KOPT-K1 (cell line): Measurements from ENCODE around the gene GABRA5.
"Not testable (repeated sequence)": the region's sequence is repeated elsewhere in the genome, so short reads cannot be mapped to it uniquely, and the experiment has no call there.

Experiments used
- H3K27ac ChIP-seq: fragments of 200-600 bp; sonication (generic); 2 replicates; pipeline ENCODE4 v1.5.1; 2016; ENCODE audit warnings: antibody characterized with exemption, mild to moderate bottlenecking, low read depth, low read length; ENCODE audit not compliant: poor library complexity, severe bottlenecking
- H3K36me3 ChIP-seq: fragments of 200-600 bp; sonication (generic); 2 replicates; pipeline ENCODE4 v1.5.1; 2017; ENCODE audit warnings: antibody characterized with exemption, mild to moderate bottlenecking, low read length, moderate library complexity; ENCODE audit not compliant: insufficient read depth
- H3K9me3 ChIP-seq: fragments of 200-600 bp; sonication (generic); 2 replicates; pipeline ENCODE4 v1.5.1; 2017; ENCODE audit warnings: antibody characterized with exemption, low read length, mild to moderate bottlenecking; ENCODE audit not compliant: insufficient read depth, poor library complexity, severe bottlenecking

The GABRA5 gene

DNA sequence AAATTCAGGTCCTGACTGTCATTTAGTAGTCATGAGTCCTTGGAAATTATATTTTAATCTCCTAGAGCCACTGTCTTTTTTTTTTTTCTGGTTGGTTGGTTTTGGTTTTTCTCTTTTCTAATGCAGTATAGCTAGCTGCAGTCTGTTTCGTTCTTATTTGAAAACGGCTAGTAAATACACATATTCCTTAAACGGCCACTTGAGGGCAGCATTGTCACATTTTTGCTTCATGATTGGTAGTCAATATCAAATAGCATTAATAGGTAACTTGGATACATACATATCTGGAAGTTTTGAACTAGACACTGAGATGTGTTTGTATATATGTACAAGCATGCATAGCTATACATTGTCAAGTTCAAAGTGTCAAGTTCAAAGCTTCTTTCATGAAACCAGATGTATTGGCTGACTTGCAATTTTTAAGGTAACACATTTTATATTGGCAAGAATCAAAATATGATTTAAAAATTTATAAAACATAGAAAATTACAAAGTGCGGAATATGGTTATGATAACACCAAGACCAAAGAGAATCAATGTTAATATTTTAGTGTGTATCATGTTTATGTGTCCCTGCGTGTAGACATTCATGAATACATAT, 22.5 kb downstream of the GABRA5 start:
- H3K36me3 ChIP-seq = no peaks in the 10 kb centered on the region
- H3K27ac ChIP-seq = no peak overlapping the region
- H3K9me3 ChIP-seq = no peaks in the 10 kb centered on the region

- Histone ChIP-seq H3K27ac (no peak overlapping the region), H3K9me3 (no peaks in the 10 kb centered on the region), H3K36me3 (no peaks in the 10 kb centered on the region)
Measured at GRCh38 chr15:26890451-26890850, 23.6 kb downstream of the GABRA5 start.

- Histone ChIP-seq H3K9me3 (no peaks in the 10 kb centered on the region), H3K36me3 (no peaks in the 10 kb centered on the region), H3K27ac (no peak overlapping the region)
Measured at GRCh38 chr15:26890988-26891387, 24.1 kb downstream of the GABRA5 start.

DNA sequence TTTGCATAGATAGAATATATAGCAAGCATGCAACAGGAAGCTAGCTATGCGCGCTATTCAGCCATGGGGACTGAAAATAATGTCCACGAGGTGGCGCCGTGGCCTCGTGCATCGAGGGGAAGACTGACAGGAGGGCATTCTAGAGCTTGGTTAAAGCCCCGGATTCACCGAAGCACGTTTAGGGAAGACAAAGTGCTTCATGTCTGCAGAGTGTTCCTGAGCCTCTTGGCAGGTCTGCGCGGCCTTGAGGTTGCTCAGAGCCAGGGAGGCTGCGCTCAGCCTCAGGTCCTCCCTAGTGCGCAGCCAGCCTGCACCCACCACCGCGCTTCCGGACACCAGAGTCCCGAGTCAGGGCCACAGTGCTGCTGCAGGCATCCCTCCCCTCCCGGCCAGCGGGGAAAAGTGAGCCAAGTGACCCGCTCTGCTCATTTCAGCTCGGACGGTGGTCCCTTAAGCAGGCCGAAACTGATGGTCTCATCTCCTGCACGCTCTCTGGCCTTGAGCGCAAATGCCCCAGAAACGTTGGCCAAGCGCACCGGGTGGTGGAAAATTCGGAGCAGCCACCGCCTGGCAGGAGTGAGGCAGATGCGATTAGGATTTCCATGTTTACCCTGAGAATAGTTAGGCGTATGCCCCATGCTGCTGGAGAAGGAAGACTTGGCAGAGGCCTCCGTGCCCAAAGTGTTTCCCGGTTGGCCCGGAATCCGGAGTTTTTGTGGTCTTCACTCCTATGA, 24.8 kb downstream of the GABRA5 start:
- H3K9me3 ChIP-seq = no peaks in the 10 kb centered on the region

GRCh38 chr15:26892182-26892518, 25.3 kb downstream of the GABRA5 start:
- Histone ChIP-seq H3K9me3 (no peaks in the 10 kb centered on the region), H3K36me3 (no peaks in the 10 kb centered on the region), H3K27ac (no peak overlapping the region)

More for the DNA sequence above, 24.8 kb downstream of the GABRA5 start:
- H3K27ac ChIP-seq = no peak overlapping the region
- H3K36me3 ChIP-seq = no peaks in the 10 kb centered on the region

GRCh38 chr15:26892678-26893077, 25.8 kb downstream of the GABRA5 start:
- Histone ChIP-seq H3K36me3 (no peaks in the 10 kb centered on the region), H3K27ac (no peak overlapping the region)

GRCh38 chr15:26893351-26894065, 26.6 kb downstream of the GABRA5 start:
- H3K9me3 ChIP-seq = no peaks in the 10 kb centered on the region
- no peaks in the 10 kb centered on the region for H3K36me3 ChIP-seq
- no peak overlapping the region for H3K27ac ChIP-seq

More at GRCh38 chr15:26892678-26893077, 25.8 kb downstream of the GABRA5 start:
- no peaks in the 10 kb centered on the region for H3K9me3 ChIP-seq

DNA sequence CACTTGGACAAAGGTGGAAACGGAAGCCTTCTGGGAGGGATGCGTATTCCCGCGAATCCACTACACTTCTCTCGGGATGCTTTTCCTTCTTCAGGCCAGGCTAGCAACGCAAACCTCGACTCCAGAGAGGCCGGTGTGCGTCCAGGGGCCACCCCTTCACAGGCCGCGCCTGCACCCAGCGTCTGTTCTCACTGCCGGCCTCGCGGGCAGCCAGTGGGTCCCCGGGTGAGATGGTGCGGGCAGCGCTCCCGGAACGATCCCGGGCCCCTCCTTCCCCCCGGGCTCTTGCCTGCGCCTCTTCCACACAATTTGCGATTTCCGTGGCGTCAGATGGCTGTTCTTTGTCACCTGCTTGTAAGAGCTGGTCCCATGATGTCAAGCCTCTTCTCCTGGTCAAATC, 27.3 kb downstream of the GABRA5 start:
- H3K36me3 ChIP-seq = no peaks in the 10 kb centered on the region
- H3K9me3 ChIP-seq = no peaks in the 10 kb centered on the region
- no peak overlapping the region for H3K27ac ChIP-seq

DNA sequence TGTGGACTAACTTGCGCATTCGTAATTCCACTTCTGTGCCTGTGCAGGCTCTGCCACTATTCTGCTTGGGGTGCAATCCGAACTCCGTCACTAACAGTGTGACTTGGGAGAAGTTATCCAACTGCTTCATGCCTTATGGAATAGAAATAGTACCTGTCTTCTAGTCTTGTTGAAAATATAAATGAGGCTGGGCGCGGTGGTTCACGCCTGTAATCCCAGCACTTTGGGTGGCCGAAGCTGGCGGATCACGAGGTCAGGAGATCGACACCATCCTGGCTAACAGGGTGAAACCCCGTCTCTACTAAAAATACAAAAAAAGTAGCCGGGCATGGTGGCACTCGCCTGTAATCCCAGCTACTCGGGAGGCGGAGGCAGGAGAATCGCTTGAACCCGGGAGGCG, 28.5 kb downstream of the GABRA5 start:
- not testable (repeated sequence) for H3K9me3 ChIP-seq, H3K36me3 ChIP-seq, H3K27ac ChIP-seq

DNA sequence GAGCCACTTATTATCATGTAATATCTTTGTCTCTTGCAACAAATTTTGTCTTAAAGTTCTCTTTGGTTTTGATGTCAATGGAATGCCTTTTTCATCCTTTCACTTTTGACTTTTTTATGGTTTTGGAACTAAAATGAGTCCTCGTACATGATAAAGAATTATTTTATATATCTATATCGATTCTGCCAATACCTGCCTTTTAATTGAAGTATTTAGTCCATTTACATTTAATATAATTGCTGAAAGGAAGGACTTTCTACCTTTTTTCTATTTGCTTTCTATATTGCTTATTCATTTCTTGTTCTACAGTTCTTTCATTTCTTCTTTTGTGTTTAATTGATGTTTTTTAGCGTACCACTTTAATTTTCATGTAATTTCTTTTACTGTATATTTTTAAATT, 32.8 kb downstream of the GABRA5 start:
- no peak overlapping the region for H3K27ac ChIP-seq

DNA sequence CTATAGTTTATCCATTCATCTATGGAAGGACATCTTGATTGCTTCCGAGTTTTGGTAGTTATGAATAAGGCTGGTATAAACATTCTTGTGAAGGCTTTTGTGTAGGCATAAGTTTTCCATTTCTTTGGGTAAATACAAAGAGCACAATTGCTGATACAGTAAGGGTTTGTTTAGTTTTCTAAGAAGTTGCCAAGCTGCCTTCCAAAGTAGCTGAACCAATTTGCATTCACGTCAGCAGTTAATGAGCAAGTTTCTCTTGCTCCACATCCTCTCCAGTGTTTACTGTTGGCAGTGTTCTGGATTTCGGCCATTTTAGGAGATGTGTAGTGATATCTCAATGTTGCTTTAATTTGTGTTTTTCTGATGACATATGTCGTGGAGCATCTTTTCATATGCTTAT, 34.2 kb downstream of the GABRA5 start:
- Histone ChIP-seq H3K36me3 (no peaks in the 10 kb centered on the region), H3K9me3 (peaks cover 14% of the 10 kb centered on the region), H3K27ac (no peak overlapping the region)

More for the DNA sequence above, 32.8 kb downstream of the GABRA5 start:
- Histone ChIP-seq H3K9me3 (peaks cover 5% of the 10 kb centered on the region), H3K36me3 (no peaks in the 10 kb centered on the region)

GRCh38 chr15:26910715-26911114, 43.9 kb downstream of the GABRA5 start:
- Histone ChIP-seq H3K9me3 (no peaks in the 10 kb centered on the region), H3K36me3 (no peaks in the 10 kb centered on the region), H3K27ac (no peak overlapping the region)

DNA sequence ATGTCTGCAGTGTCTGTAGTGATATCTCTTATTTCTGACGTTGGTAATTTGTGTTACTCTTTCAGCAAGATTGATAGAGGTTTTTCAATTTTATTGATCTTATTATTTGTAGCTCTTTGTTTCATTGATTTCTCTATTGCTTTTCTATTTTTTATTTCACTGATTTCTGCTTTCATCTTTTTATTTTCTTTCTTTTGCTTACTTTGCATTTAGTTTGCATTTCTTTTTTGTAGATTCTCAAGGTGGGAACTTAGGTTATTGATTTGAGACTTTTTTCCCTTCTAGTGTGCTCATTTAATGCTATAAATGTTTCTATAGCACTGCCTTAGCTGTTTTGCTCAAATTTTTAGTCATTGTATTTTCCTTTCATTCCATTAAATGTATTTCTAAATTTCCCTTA, 54.6 kb downstream of the GABRA5 start:
- no peak overlapping the region for H3K27ac ChIP-seq
- no peaks in the 10 kb centered on the region for H3K36me3 ChIP-seq
- peaks cover under 1% of the 10 kb centered on the region for H3K9me3 ChIP-seq

- Histone ChIP-seq H3K27ac (no peak overlapping the region), H3K36me3 (no peaks in the 10 kb centered on the region), H3K9me3 (no peaks in the 10 kb centered on the region)
Measured at GRCh38 chr15:26926081-26926480, 59.2 kb downstream of the GABRA5 start.

- no peaks in the 10 kb centered on the region for H3K36me3 ChIP-seq
- H3K9me3 ChIP-seq = no peaks in the 10 kb centered on the region
- H3K27ac ChIP-seq = no peak overlapping the region
Measured at GRCh38 chr15:26928051-26928450, 61.2 kb downstream of the GABRA5 start.
